ENCODE data around the gene DNAH14.

DNA sequence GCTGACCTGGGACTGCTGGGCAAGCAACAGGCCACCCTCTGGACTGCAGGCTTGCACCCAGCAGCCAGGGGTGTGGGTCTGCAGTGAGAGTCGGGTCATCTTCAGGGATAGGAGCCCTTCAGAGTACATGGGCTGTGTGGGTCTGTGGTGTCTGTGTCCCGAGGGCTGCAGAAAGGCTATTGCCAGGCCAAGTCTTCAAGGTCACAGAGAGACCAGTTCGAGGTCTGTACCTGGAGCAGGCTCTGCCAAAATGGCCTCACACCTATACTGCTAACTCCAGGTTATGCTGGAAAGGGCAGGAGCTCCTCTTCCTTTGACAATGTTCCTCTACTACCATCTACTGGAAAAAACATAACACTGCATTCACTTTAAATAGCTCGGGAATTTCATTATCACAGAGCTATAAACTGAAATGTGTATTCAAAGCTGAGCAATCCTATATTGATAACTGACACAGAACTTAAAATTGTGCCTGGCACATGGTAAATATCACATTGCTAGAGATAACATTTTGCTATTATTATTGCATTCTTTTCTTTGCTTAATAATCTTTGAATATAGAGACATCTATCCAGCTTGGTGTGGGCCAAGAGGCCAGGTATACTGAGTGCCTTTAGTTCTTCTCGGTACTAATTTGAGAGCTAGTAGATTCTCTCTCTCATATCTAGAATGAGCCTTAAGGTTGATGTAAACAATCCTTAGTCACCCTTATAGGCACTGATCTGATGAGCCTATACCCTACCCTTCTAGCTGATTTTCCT, 6.9 kb upstream of the DNAH14 start:
- TF ChIP-seq FOXM1 (IDR thresholded peaks at IDR 0.05; ENCODE audit: borderline replicate concordance, low read depth): no peak
- no peak for TF ChIP-seq EP300 (IDR thresholded peaks at IDR 0.05; ENCODE audit: borderline replicate concordance)
- TF ChIP-seq, protein P1, sequence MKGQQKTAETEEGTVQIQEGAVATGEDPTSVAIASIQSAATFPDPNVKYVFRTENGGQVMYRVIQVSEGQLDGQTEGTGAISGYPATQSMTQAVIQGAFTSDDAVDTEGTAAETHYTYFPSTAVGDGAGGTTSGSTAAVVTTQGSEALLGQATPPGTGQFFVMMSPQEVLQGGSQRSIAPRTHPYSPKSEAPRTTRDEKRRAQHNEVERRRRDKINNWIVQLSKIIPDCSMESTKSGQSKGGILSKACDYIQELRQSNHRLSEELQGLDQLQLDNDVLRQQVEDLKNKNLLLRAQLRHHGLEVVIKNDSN (IDR thresholded peaks at IDR 0.05): no peak
- no peak for TF ChIP-seq TAF1 (IDR thresholded peaks at IDR 0.05; ENCODE audit: low read depth)
- TF ChIP-seq CREB1 (IDR thresholded peaks at IDR 0.05; ENCODE audit: low read depth): no peak
- TF ChIP-seq, protein P2, sequence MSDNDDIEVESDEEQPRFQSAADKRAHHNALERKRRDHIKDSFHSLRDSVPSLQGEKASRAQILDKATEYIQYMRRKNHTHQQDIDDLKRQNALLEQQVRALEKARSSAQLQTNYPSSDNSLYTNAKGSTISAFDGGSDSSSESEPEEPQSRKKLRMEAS (IDR thresholded peaks at IDR 0.05): no peak
- TF ChIP-seq, protein P3, sequence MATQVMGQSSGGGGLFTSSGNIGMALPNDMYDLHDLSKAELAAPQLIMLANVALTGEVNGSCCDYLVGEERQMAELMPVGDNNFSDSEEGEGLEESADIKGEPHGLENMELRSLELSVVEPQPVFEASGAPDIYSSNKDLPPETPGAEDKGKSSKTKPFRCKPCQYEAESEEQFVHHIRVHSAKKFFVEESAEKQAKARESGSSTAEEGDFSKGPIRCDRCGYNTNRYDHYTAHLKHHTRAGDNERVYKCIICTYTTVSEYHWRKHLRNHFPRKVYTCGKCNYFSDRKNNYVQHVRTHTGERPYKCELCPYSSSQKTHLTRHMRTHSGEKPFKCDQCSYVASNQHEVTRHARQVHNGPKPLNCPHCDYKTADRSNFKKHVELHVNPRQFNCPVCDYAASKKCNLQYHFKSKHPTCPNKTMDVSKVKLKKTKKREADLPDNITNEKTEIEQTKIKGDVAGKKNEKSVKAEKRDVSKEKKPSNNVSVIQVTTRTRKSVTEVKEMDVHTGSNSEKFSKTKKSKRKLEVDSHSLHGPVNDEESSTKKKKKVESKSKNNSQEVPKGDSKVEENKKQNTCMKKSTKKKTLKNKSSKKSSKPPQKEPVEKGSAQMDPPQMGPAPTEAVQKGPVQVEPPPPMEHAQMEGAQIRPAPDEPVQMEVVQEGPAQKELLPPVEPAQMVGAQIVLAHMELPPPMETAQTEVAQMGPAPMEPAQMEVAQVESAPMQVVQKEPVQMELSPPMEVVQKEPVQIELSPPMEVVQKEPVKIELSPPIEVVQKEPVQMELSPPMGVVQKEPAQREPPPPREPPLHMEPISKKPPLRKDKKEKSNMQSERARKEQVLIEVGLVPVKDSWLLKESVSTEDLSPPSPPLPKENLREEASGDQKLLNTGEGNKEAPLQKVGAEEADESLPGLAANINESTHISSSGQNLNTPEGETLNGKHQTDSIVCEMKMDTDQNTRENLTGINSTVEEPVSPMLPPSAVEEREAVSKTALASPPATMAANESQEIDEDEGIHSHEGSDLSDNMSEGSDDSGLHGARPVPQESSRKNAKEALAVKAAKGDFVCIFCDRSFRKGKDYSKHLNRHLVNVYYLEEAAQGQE (IDR thresholded peaks at IDR 0.05; ENCODE audit: low read depth): no peak
- peak; percentile 72 for TF ChIP-seq RAD21 (IDR thresholded peaks at IDR 0.05; ENCODE audit: low read depth)
- TF ChIP-seq CEBPB (IDR thresholded peaks at IDR 0.05): no peak
- no peak for TF ChIP-seq NFIC (IDR thresholded peaks at IDR 0.05)
- no peak for TF ChIP-seq EGR1 (IDR thresholded peaks at IDR 0.05)
- no peak for TF ChIP-seq TCF12 (IDR thresholded peaks at IDR 0.05; ENCODE audit: low read depth)
- TF ChIP-seq TEAD4 (IDR thresholded peaks at IDR 0.05): no peak
- no peak for TF ChIP-seq YY1 (IDR thresholded peaks at IDR 0.05; ENCODE audit: low read depth)

Data from Ishikawa (cell line).